Vagina (tissue), 2 donors: ENCODE measurements around the gene SLC22A17.
"Not testable (repeated sequence)": the region's sequence is repeated elsewhere in the genome, so short reads cannot be mapped to it uniquely, and the experiment has no call there.

Experiments
- CTCF ChIP-seq, 3 experiments: fragments of 450-650 bp in 2 of 3; fragments of 200-600 bp in 1 of 3; sonication (generic) in 1 of 3; IDR thresholded peaks; one replicate each; pipeline ENCODE4 v1.5.1; 2017 to 2019; ENCODE audit warnings: antibody characterized with exemption in 3 of 3, mild to moderate bottlenecking in 2 of 3, moderate library complexity in 2 of 3
- POLR2AphosphoS5 ChIP-seq, 2 donors: sonication (generic); formaldehyde crosslinking; IDR thresholded peaks; one replicate each; pipeline ENCODE4 v1.9.0; 2017; ENCODE audit warnings: antibody characterized with exemption in 2 of 2, mild to moderate bottlenecking in 2 of 2, low read depth in 1 of 2; ENCODE audit not compliant: insufficient read depth in 1 of 2

GRCh38 chr14:23325746-23326145 lies 26.9 kb downstream of the SLC22A17 start:
- not testable (repeated sequence) for TF ChIP-seq CTCF (IDR thresholded peaks at IDR 0.05); POLR2AphosphoS5 (IDR thresholded peaks at IDR 0.05; ENCODE audit: insufficient read depth in 1 of 2, low read depth in 1 of 2)
